Activated CD8-positive, alpha-beta T cell treated with anti-CD3 and anti-CD28 coated beads, Interleukin-2, amount 10 ng/mL, durations not matched to agents 7 days and 5 days (primary cell): Measurements from ENCODE around the gene SMPDL3A. TPM values are rescaled to one million over a fixed set of nuclear protein-coding genes. Genes with fewer than 3 reads are reported as not detected.
"Not testable (repeated sequence)": the region's sequence is repeated elsewhere in the genome, so short reads cannot be mapped to it uniquely, and the experiment has no call there.

Experiments used
- ATAC-seq: fragments of 150-1000 bp; cut with Tn5 transposase; one replicate; pipeline ENCODE4 v1.10.0; 2021; ENCODE audit warnings: moderate library complexity
- CTCF ChIA-PET: fragments of 350-600 bp; sonication (Branson Sonifier 250); formaldehyde crosslinking; loops from one replicate; lab custom pipeline; 2021; ENCODE audit warnings: antibody characterized with exemption; lab: Charles Lee
- POLR2A ChIA-PET: fragments of 350-600 bp; sonication (Branson Sonifier 250); formaldehyde crosslinking; loops from one replicate; lab custom pipeline; 2021; ENCODE audit warnings: antibody characterized with exemption; lab: Charles Lee
- DNase-seq: peaks from one replicate; pipeline ENCODE4 v3.0.0-alpha.2; 2020
- H3K27ac Mint-ChIP-seq: one replicate; pipeline ENCODE4 v1.8.0; 2021; ENCODE audit warnings: mild to moderate bottlenecking, mixed read lengths
- H3K27me3 Mint-ChIP-seq: one replicate; pipeline ENCODE4 v1.8.0; 2021; ENCODE audit warnings: low read depth, mixed read lengths
- H3K36me3 Mint-ChIP-seq: one replicate; pipeline ENCODE4 v1.8.0; 2021; ENCODE audit warnings: low read depth, mixed read lengths
- H3K4me1 Mint-ChIP-seq: one replicate; pipeline ENCODE4 v1.8.0; 2021; ENCODE audit warnings: low read depth, mixed read lengths
- H3K4me3 Mint-ChIP-seq: one replicate; pipeline ENCODE4 v1.8.0; 2021; ENCODE audit warnings: mild to moderate bottlenecking, mixed read lengths
- H3K9me3 Mint-ChIP-seq: one replicate; pipeline ENCODE4 v1.8.0; 2022; ENCODE audit warnings: mixed read lengths; ENCODE audit not compliant: insufficient read depth
- total RNA-seq, 2 experiments: library from RNA; stranded (reverse); gene quantifications; one replicate each; pipeline ENCODE4 v1.2.3, GENCODE V29; 2021

Gene SMPDL3A, protein sequence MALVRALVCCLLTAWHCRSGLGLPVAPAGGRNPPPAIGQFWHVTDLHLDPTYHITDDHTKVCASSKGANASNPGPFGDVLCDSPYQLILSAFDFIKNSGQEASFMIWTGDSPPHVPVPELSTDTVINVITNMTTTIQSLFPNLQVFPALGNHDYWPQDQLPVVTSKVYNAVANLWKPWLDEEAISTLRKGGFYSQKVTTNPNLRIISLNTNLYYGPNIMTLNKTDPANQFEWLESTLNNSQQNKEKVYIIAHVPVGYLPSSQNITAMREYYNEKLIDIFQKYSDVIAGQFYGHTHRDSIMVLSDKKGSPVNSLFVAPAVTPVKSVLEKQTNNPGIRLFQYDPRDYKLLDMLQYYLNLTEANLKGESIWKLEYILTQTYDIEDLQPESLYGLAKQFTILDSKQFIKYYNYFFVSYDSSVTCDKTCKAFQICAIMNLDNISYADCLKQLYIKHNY
- not detected for total RNA-seq

DNA sequence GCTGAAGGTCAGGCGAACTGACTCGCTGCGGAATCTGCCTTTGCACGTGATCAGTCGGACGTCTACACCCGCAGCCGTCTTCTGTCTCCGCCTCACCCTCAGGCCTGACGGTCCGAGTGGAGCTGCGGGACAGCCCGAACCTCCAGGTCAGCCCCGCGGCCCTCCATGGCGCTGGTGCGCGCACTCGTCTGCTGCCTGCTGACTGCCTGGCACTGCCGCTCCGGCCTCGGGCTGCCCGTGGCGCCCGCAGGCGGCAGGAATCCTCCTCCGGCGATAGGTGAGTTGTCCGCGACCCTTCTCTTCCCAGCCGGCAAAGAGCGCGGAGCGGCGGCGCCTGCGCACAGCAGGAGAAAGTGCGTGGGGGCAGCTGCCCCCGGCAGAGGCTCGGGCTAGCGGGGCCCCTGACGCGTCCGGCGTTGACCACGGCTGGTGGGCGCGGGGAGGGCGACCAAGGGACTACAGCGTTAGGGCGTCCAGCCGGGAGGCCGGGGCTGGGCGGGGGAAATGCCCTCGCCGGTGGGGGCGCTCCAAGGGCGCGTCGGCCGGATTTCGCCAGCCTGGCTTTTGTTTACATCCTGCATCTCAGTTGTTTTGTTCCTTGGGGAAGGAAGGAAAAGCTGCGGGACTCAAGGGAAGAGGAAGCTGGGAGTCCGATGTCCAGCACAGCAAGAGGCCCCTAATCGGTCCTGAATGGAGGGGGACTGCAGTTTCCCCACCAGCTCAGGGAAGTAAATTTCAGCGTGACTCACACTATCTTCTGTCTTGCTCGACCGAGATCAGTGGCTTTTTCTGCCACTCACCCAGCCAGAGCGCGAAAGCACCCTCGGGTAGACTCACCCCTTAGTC, at the start of gene SMPDL3A:
Gene SMPDL3A (plus strand): TSS at position 77 of the 846 bp plus-strand sequence. CDS start 89 bp downstream, at position 166.
- no peaks in the 10 kb centered on the region for H3K9me3 Mint-ChIP-seq
- DNase-seq (peak; percentile 27), ATAC-seq (peak; percentile 79)
- H3K27me3 Mint-ChIP-seq = peaks cover 49% of the 10 kb centered on the region
- no peaks in the 10 kb centered on the region for H3K36me3 Mint-ChIP-seq
- POLR2A ChIA-PET = no interaction called here
- CTCF ChIA-PET = interaction anchor here (0.7 to 1.8 kb wide), 10 partner anchors 9 to 62 kb away, joined by 3 to 13 read pairs (median 4); no protein-coding TSS in a partner anchor
- peaks cover 10% of the 10 kb centered on the region for H3K4me1 Mint-ChIP-seq
- no peak within 1 kb of the TSS for H3K27ac Mint-ChIP-seq
- peak within 1 kb of the TSS; percentile 83 for H3K4me3 Mint-ChIP-seq

DNA sequence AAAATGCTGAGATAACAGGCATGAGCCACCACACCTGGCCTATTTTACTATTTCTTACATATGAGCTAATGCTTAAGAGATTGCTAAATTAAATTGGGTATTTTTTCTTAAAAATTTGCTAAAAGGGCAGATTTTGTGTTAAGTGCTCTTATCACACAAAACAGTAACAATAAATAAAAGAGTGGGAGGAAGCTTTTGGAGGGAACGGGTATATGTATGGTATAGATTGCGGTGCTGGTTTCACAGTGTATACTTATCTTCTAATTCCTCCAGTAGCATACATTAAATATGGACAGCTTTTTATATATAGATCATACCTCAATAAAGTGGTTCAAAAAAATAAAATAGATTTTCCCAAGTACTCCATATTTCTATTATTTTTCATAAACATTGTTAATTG, 49.0 kb upstream of the SMPDL3A start:
- no peak overlapping the region for H3K27ac Mint-ChIP-seq
- ATAC-seq (no peak), DNase-seq (no peak)
- H3K36me3 Mint-ChIP-seq = no peaks in the 10 kb centered on the region
- POLR2A ChIA-PET = no interaction called here
- peaks cover 10% of the 10 kb centered on the region for H3K27me3 Mint-ChIP-seq
- no peak overlapping the region for H3K4me3 Mint-ChIP-seq
- H3K9me3 Mint-ChIP-seq = no peaks in the 10 kb centered on the region
- CTCF ChIA-PET = interaction anchor here (2.0 kb wide), 1 partner anchor 99 kb away, joined by 9 read pairs; no protein-coding TSS in a partner anchor
- H3K4me1 Mint-ChIP-seq = no peaks in the 10 kb centered on the region

DNA sequence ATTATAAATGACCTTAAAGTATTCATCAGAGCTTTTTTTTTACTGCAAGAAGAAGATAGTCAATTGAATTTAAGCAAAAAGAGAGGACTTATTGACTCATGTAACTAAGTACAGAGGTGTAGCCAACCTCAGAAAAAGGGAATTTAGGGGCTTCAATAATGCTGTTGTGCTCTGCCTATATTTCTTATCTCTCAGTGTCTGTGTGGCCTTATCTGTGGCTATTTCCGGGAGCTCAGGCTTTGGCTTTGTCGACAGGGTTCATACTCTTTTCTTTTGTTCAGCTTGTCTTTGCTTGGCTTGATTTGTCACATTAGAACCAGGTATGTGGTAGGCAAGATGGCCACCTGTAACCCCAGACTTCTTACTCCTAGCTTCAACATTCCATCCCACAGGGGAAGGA, 48.1 kb upstream of the SMPDL3A start:
- H3K9me3 Mint-ChIP-seq = no peaks in the 10 kb centered on the region
- no peak overlapping the region for H3K4me3 Mint-ChIP-seq
- no peak for DNase-seq
- no peak for ATAC-seq
- ChIA-PET POLR2A (no interaction called here), CTCF (interaction anchor here (2.0 kb wide), 1 partner anchor 98 kb away, joined by 9 read pairs; no protein-coding TSS in a partner anchor)
- H3K36me3 Mint-ChIP-seq = no peaks in the 10 kb centered on the region
- no peaks in the 10 kb centered on the region for H3K4me1 Mint-ChIP-seq
- H3K27me3 Mint-ChIP-seq = peaks cover 4% of the 10 kb centered on the region
- no peak overlapping the region for H3K27ac Mint-ChIP-seq

DNA sequence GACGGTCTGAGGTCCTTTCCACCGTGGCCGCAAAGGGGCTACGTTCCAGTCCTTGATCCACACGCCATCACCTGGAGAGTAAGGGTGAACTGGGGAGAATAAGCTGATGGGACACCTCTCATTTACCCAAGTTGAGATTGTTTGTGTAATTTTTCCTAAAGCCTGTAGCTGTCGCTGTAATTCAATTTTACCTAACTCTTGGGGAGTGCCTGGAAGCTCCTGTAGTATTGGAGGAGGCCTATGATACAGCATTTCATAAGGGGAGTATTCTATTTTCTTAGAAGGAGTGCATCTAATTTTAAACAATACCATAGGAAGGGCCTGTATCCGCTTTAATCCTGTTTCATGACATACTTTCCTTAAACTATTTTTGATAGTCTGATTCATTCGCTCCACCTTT, 44.8 kb upstream of the SMPDL3A start:
- ATAC-seq, H3K9me3 Mint-ChIP-seq, H3K27me3 Mint-ChIP-seq, H3K4me3 Mint-ChIP-seq, H3K36me3 Mint-ChIP-seq, H3K27ac Mint-ChIP-seq, POLR2A ChIA-PET, DNase-seq: not testable (repeated sequence)
- H3K4me1 Mint-ChIP-seq = peaks cover 13% of the 10 kb centered on the region
- CTCF ChIA-PET = interaction anchor here (1.2 to 3.6 kb wide), 4 partner anchors 45 to 95 kb away, joined by 3 to 37 read pairs (median 4); partner anchors contain the start of gene SMPDL3A

DNA sequence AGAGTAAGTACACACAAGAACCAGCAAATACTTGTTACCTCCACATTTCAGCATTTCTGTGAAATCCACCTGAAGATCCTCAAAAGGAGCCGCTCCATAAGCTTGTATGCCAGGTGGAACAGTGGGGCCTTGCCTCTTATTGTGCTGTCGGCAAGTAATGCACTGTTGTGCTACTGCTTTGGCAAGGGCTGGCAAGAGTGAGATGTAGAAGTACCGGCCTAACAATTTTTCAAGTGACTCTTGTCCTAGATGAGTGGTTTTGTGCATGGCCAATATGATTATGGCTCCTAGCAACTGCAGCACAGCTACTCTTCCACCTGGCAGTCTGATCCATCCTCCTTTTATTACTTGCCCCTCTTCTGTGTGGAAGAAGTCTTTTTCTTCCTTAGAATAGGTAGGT, 44.2 kb upstream of the SMPDL3A start:
- H3K27me3 Mint-ChIP-seq, ATAC-seq, POLR2A ChIA-PET, DNase-seq, H3K9me3 Mint-ChIP-seq, H3K27ac Mint-ChIP-seq, H3K36me3 Mint-ChIP-seq, H3K4me3 Mint-ChIP-seq: not testable (repeated sequence)
- CTCF ChIA-PET = interaction anchor here (1.2 to 3.6 kb wide), 4 partner anchors 44 to 94 kb away, joined by 3 to 37 read pairs (median 4); partner anchors contain the start of gene SMPDL3A
- H3K4me1 Mint-ChIP-seq = peaks cover 13% of the 10 kb centered on the region

DNA sequence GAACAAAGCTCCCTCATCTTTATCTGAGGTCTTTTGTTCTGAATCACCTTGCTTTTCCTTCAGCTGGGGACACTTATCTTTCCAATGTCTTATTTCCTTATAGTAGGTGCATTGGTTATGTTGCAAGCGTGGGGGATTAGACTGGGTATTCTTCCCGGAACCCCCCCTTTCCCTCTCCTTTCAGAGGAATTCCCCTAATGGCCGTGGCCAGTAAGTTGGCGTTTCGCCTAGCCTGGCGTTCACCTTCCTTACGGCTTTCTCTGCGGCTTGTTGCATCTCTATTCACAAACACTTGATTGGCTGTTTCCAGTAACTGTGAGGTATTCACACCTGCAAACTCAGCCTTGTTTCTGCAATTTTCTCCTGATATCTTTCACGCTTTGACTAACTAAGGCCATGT, 42.4 kb upstream of the SMPDL3A start:
- no peaks in the 10 kb centered on the region for H3K9me3 Mint-ChIP-seq
- no peak for ATAC-seq
- POLR2A ChIA-PET = no interaction called here

DNA sequence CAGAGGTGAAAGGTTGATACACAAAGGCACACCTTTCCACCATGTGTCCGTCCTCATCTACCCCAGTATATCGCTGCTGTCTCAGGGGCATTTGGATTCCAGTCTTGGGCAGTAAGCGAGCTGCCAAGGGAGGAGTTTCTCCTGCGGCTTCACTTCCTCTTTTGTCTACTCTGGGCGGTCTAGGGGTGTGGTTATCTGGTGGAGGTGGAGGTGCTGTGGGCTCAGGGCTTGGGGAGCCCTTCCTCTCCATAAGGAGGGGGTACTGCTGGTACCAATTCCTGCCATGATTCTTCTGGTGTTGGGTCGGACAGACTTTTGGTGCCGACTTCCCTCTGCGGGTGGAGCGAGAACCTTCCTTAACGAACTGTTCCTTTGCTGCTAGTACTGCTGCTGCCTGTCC, 41.5 kb upstream of the SMPDL3A start:
- Mint-ChIP-seq H3K9me3 (no peaks in the 10 kb centered on the region), H3K4me1 (peaks cover 32% of the 10 kb centered on the region), H3K27ac (no peak overlapping the region), H3K36me3 (no peaks in the 10 kb centered on the region), H3K27me3 (no peaks in the 10 kb centered on the region), H3K4me3 (no peak overlapping the region)
- ChIA-PET POLR2A (no interaction called here), CTCF (interaction anchor here (0.6 kb wide), 1 partner anchor 92 kb away, joined by 3 read pairs; no protein-coding TSS in a partner anchor)
- ATAC-seq (no peak), DNase-seq (peak; percentile 30)

More for the DNA sequence above, 42.4 kb upstream of the SMPDL3A start:
- peaks cover 24% of the 10 kb centered on the region for H3K4me1 Mint-ChIP-seq
- no peak overlapping the region for H3K4me3 Mint-ChIP-seq
- no peaks in the 10 kb centered on the region for H3K27me3 Mint-ChIP-seq
- no peaks in the 10 kb centered on the region for H3K36me3 Mint-ChIP-seq
- no peak overlapping the region for H3K27ac Mint-ChIP-seq
- DNase-seq = no peak
- CTCF ChIA-PET = interaction anchor here (3.6 kb wide), 1 partner anchor 92 kb away, joined by 37 read pairs; no protein-coding TSS in a partner anchor

DNA sequence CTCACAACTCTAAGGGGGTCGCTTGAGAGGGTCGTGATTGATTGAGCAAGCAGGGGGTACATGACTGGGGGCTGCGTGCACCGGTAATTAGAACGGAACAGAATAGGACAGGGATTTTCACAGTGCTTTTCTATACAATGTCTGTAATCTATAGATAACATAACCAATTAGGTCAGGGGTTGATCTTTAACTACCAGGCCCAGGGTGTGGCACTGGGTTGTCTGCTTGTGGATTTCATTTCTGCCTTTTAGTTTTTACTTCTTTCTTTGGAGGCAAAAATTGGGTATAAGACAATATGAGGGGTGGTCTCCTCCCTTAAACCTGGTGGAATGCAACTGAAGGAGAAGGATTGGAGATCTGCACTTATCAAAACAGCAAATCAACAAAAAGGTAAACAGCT, 40.1 kb upstream of the SMPDL3A start:
- ATAC-seq, POLR2A ChIA-PET, H3K36me3 Mint-ChIP-seq, H3K27me3 Mint-ChIP-seq, H3K27ac Mint-ChIP-seq, DNase-seq, H3K4me3 Mint-ChIP-seq, H3K9me3 Mint-ChIP-seq: not testable (repeated sequence)
- CTCF ChIA-PET = interaction anchor here (1.2 kb wide), 1 partner anchor 90 kb away, joined by 4 read pairs; no protein-coding TSS in a partner anchor
- H3K4me1 Mint-ChIP-seq = peaks cover 41% of the 10 kb centered on the region

DNA sequence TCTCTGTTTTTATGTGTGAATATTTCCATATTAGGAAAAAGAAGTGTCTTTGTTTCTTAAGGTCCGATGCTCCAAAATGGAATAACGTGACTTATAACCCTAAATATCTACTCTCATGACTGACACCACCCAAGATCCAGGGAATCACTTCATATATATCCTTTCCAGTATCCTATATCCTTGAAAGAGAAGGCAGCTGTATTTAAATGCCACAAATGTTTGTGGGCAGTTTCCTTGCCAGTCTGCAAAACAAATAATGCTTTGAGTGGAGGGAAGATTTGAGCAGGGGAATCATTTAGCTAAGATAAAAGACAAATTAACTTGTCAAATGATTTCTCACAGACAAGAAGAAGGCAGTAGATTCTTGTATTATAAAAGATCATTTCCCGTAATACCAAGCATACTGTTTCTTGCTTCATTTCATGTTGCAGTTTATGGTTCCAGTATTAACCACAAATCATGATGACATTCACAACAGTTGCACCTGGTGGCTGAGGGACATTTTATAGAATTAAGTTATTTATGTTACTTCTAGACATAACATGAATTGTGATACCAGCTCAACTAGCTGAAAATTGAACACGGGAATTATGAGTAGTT, 39.5 kb upstream of the SMPDL3A start:
- no peak overlapping the region for H3K4me3 Mint-ChIP-seq
- H3K9me3 Mint-ChIP-seq = no peaks in the 10 kb centered on the region
- peaks cover 42% of the 10 kb centered on the region for H3K4me1 Mint-ChIP-seq
- H3K27me3 Mint-ChIP-seq = no peaks in the 10 kb centered on the region
- ATAC-seq (no peak), DNase-seq (no peak)
- ChIA-PET CTCF (interaction anchor here (1.2 to 3.6 kb wide), 2 partner anchors 18 to 90 kb away, joined by 4 to 14 read pairs; no protein-coding TSS in a partner anchor), POLR2A (interaction anchor here (0.7 kb wide), 1 partner anchor 26 kb away, joined by 4 read pairs; no protein-coding TSS in a partner anchor)
- no peaks in the 10 kb centered on the region for H3K36me3 Mint-ChIP-seq
- no peak overlapping the region for H3K27ac Mint-ChIP-seq

DNA sequence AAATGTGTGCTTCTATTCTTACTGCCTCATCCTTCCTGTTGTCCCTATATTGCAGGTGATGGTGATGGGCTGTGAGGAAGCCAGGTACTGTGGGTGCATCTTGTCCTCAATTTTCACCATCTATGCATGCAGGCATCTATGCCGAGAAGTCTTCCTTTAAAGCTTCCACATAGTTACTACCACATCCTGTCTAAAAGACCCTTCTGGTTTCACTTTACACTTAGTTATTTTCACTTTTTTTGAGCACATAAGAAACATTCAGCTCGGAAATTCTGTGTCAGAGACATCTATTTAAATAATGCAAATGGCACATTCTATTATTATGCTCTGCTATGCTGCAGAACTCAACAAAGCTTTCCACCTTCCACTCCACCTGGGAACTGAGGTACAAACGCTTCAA, 37.7 kb upstream of the SMPDL3A start:
- POLR2A ChIA-PET = no interaction called here
- Mint-ChIP-seq H3K36me3 (no peaks in the 10 kb centered on the region), H3K27ac (peak overlapping the region; percentile 70), H3K4me1 (peaks cover 42% of the 10 kb centered on the region), H3K9me3 (no peaks in the 10 kb centered on the region), H3K27me3 (no peaks in the 10 kb centered on the region), H3K4me3 (no peak overlapping the region)
- DNase-seq (no peak), ATAC-seq (peak; percentile 86)
- CTCF ChIA-PET = interaction anchor here (2.3 to 3.6 kb wide), 2 partner anchors 20 to 88 kb away, joined by 8 to 14 read pairs; no protein-coding TSS in a partner anchor

DNA sequence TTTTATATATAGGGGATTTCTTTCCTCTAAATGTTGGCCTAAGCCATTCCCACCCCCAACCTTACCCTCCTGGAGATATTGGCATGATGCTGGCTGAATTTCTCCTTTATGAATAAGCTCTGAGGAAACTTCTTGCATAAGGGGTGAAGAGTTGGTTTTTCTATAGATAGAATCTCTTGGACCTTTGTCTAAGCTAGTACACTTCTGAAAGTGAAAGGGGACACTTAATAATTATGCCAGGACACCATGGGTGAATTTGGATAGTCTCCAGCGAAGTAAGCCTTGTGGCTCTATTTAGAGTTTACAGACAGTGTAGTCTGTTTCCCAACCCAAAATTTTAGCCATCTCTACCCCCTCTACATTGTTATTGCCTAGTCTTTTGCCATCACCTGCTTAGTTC, 36.6 kb upstream of the SMPDL3A start:
- no peak for ATAC-seq
- no peak overlapping the region for H3K27ac Mint-ChIP-seq
- POLR2A ChIA-PET = no interaction called here
- no peaks in the 10 kb centered on the region for H3K9me3 Mint-ChIP-seq
- no peaks in the 10 kb centered on the region for H3K36me3 Mint-ChIP-seq
- no peak overlapping the region for H3K4me3 Mint-ChIP-seq
- H3K4me1 Mint-ChIP-seq = peaks cover 38% of the 10 kb centered on the region
- no peak for DNase-seq
- CTCF ChIA-PET = interaction anchor here (2.3 to 3.6 kb wide), 2 partner anchors 21 to 86 kb away, joined by 8 to 14 read pairs; no protein-coding TSS in a partner anchor
- no peaks in the 10 kb centered on the region for H3K27me3 Mint-ChIP-seq
